ENCODE results near the gene ZFHX3. TPM values are rescaled to one million over a fixed set of nuclear protein-coding genes. Genes with fewer than 3 reads are reported as not detected.

ZFHX3 gene
- total and polyA plus RNA-seq, 2 donors (not counting 3 experiments of a cell fraction or from before 2014, with no cell fraction given), result 3.7 to 18.8 TPM

DNA sequence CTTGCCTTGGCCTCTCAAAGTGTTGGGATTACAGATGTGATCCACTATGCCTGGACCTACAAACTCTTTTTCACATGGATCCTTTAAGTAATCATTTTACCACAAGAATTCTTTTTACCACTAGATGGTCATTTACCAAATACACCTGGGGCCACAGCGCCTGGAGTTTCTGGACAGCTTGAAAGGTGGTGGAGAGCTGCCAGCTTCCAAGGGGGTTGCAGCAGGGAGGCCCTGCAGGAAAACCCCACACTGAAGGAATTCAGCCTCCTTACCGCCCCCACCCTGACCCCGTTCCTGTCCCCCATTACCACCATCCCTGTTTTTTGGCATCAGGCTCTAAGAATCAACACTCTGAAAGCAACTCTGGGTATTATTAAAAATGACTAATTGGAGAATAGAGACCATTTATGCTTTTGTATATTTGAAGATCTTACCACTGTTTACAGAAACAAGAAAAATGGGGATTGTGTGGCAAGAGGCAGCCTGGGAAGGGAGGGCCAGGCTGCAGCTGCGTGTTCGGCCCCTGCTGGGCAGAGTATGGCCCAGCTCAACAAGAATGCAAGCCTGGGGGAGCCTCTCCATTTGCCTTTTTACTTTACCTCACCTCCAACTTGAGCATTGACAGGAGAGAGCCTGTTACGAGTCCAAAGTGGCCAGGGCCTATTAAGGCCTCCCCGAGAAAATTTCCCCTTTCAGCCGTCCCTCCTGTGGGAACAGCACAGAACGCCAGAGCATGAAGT lies 209.9 kb downstream of the ZFHX3 start:
- dilution Hi-C loops (cut with MboI; ENCODE audit: extremely low pct_ligation_motif_present, low sequenced_read_pairs) (no loop called here), intact Hi-C loops (cut with micrococcal nuclease) (no loop called here)
- BruUV-seq (replicated peaks), result no TSS peak
- TF ChIP-seq POLR2AphosphoS5 (IDR thresholded peaks at IDR 0.05; ENCODE audit: insufficient read depth, low read depth, low read length) (no peak), POLR2A (IDR thresholded peaks at IDR 0.05; ENCODE audit: low read depth, low read length) (no peak), EZH2 (IDR thresholded peaks at IDR 0.05; ENCODE audit: borderline replicate concordance, low read depth, low read length, severe bottlenecking) (no peak)
- TF ChIP-seq, protein P1, sequence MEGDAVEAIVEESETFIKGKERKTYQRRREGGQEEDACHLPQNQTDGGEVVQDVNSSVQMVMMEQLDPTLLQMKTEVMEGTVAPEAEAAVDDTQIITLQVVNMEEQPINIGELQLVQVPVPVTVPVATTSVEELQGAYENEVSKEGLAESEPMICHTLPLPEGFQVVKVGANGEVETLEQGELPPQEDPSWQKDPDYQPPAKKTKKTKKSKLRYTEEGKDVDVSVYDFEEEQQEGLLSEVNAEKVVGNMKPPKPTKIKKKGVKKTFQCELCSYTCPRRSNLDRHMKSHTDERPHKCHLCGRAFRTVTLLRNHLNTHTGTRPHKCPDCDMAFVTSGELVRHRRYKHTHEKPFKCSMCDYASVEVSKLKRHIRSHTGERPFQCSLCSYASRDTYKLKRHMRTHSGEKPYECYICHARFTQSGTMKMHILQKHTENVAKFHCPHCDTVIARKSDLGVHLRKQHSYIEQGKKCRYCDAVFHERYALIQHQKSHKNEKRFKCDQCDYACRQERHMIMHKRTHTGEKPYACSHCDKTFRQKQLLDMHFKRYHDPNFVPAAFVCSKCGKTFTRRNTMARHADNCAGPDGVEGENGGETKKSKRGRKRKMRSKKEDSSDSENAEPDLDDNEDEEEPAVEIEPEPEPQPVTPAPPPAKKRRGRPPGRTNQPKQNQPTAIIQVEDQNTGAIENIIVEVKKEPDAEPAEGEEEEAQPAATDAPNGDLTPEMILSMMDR (IDR thresholded peaks at IDR 0.05; ENCODE audit: extremely low read depth in 1 of 2, insufficient read depth in 1 of 2, low read depth in 1 of 2, low read length in 2 of 2), result no peak
- Histone ChIP-seq H3K4me2 (ENCODE audit: insufficient read depth, low read length) (no peak overlapping the region), H3K9me1 (replicated peaks; ENCODE audit: control insufficient read depth, extremely low read depth, insufficient read depth, low read length) (no peaks in the 10 kb centered on the region), H3K27me3 (ENCODE audit: control insufficient read depth in 2 of 2, insufficient read depth in 2 of 2, low read length in 2 of 2) (no peaks in the 10 kb centered on the region), H3K79me2 (ENCODE audit: control insufficient read depth, insufficient read depth, low read length) (no peaks in the 10 kb centered on the region), H3K9ac (replicated peaks; ENCODE audit: extremely low read depth, insufficient read depth, low read length) (no peak overlapping the region), H3K4me1 (ENCODE audit: control insufficient read depth, extremely low read depth, insufficient read depth, low read length) (no peaks in the 10 kb centered on the region), H3K4me3 (replicated peaks in 1 of 3; ENCODE audit: insufficient read depth in 1 of 3, low read depth in 1 of 3, low read length in 3 of 3) (no peak overlapping the region), H3K36me3 (ENCODE audit: control insufficient read depth in 2 of 2, extremely low read depth in 1 of 2, insufficient read depth in 2 of 2, low read length in 2 of 2) (no peaks in the 10 kb centered on the region), H2AFZ (ENCODE audit: low read depth, low read length) (no peak overlapping the region), H3K9me3 (replicated peaks; ENCODE audit: control insufficient read depth, insufficient read depth, low read length) (no peaks in the 10 kb centered on the region), H3K27ac (ENCODE audit: insufficient read depth, low read depth, low read length) (no peak overlapping the region), H4K20me1 (replicated peaks; ENCODE audit: control insufficient read depth, extremely low read depth, insufficient read depth, low read length) (no peaks in the 10 kb centered on the region)
- ChIA-PET CTCF (interaction anchor here (0.6 to 2.2 kb wide), 3 partner anchors 93 to 157 kb away, joined by 3 to 5 read pairs (median 3); no protein-coding TSS in a partner anchor), POLR2A (no interaction called here)
- no peak for DNase-seq (ENCODE audit: low read depth, low spot score)
- FAIRE-seq, result no peak

DNA sequence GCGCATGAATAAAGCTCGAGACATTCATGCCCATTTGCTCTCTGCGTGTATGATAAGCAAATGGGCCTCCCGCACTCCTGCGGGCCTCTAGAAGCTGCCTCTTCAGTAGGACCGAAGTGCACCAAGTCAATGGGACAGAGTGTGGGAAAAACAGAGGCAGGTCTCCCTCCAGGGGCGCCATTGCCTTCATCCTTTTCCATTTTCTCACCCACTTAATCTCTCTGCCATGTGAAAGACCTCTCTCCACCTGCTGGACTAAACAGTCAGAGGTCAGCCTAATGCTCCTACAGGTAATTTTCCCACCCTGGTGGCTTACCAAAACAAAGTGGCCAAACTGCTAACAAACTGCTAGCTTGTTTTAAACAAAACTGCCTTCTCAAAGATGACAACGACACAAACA lies 210.9 kb downstream of the ZFHX3 start:
- no peak overlapping the region for H3K27ac ChIP-seq (ENCODE audit: insufficient read depth, low read depth, low read length)
- no peak overlapping the region for H3K9ac ChIP-seq (replicated peaks; ENCODE audit: extremely low read depth, insufficient read depth, low read length)
- no peak overlapping the region for H3K4me3 ChIP-seq (replicated peaks in 1 of 3; ENCODE audit: insufficient read depth in 1 of 3, low read depth in 1 of 3, low read length in 3 of 3)
- no peaks in the 10 kb centered on the region for H3K4me1 ChIP-seq (ENCODE audit: control insufficient read depth, extremely low read depth, insufficient read depth, low read length)
- FAIRE-seq (no peak), DNase-seq (ENCODE audit: low read depth, low spot score) (no peak)
- H3K4me2 ChIP-seq (ENCODE audit: insufficient read depth, low read length), result no peak overlapping the region
- ChIA-PET POLR2A (no interaction called here), CTCF (interaction anchor here (0.7 to 2.2 kb wide), 4 partner anchors 31 to 124 kb away, joined by 3 to 5 read pairs (median 4); no protein-coding TSS in a partner anchor)
- H3K79me2 ChIP-seq (ENCODE audit: control insufficient read depth, insufficient read depth, low read length), result no peaks in the 10 kb centered on the region
- H3K36me3 ChIP-seq (ENCODE audit: control insufficient read depth in 2 of 2, extremely low read depth in 1 of 2, insufficient read depth in 2 of 2, low read length in 2 of 2), result no peaks in the 10 kb centered on the region
- H3K9me1 ChIP-seq (replicated peaks; ENCODE audit: control insufficient read depth, extremely low read depth, insufficient read depth, low read length), result no peaks in the 10 kb centered on the region
- no peaks in the 10 kb centered on the region for H3K27me3 ChIP-seq (ENCODE audit: control insufficient read depth in 2 of 2, insufficient read depth in 2 of 2, low read length in 2 of 2)
- H4K20me1 ChIP-seq (replicated peaks; ENCODE audit: control insufficient read depth, extremely low read depth, insufficient read depth, low read length), result no peaks in the 10 kb centered on the region
- H3K9me3 ChIP-seq (replicated peaks; ENCODE audit: control insufficient read depth, insufficient read depth, low read length), result no peaks in the 10 kb centered on the region
- TF ChIP-seq, protein P1 (IDR thresholded peaks at IDR 0.05; ENCODE audit: extremely low read depth in 1 of 2, insufficient read depth in 1 of 2, low read depth in 1 of 2, low read length in 2 of 2), result peak in 1 of 2 donors; percentile 3
- TF ChIP-seq MYC (IDR thresholded peaks at IDR 0.05; ENCODE audit: low read depth, low read length), result no peak
- intact Hi-C loops (cut with micrococcal nuclease), result no loop called here
- dilution Hi-C loops (cut with MboI; ENCODE audit: extremely low pct_ligation_motif_present, low sequenced_read_pairs), result no loop called here
- no TSS peak for BruUV-seq (replicated peaks)
- H2AFZ ChIP-seq (ENCODE audit: low read depth, low read length), result no peak overlapping the region

Data from endothelial cell of umbilical vein (primary cell).